Stimulated activated CD4-positive, alpha-beta T cell treated with anti-CD3 and anti-CD28 coated beads, Interleukin-1b, Interleukin-23, amount 100 ng/mL, for 1 hour (primary cell): ENCODE measurements around the gene CCBE1.

ENCODE experiments used
- DNase-seq, 2 donors: peaks; one replicate each; pipeline ENCODE4 v3.0.0-alpha.2; 2020; ENCODE audit warnings: low read depth in 2 of 2

The CCBE1 gene

DNA sequence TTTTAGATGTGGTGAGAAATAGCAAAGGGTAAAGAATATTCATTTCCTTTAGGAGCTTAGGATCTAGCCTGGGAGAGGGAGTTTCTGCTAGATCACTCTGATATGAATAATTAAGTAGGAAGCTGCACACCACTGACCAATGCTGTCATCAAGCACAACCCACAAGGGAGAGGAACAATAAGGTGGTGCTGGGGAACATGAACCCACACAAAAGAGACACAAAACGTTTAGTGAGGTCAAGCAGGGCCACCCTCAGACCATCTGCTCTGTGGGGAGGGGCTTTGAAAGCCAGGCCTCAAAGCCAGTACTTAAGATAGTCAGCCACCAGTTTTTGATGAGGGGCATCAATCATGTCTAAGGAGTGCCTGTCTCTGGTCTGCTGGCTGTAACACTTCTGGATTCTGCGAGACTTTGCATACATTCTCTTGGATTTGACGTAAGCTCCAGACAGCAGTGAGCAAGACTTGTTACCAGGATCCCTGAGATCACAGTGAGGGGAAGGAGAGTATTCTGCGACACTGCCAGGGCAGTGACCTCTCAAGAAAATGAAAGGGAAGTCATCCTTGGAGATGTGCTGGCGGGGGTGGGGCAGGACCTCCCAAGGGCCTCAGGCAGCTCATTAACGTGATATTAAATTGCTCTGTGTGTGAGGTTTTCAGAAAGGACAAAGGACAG lies 127.0 kb downstream of the CCBE1 start:
- DNase-seq: no peak

DNA sequence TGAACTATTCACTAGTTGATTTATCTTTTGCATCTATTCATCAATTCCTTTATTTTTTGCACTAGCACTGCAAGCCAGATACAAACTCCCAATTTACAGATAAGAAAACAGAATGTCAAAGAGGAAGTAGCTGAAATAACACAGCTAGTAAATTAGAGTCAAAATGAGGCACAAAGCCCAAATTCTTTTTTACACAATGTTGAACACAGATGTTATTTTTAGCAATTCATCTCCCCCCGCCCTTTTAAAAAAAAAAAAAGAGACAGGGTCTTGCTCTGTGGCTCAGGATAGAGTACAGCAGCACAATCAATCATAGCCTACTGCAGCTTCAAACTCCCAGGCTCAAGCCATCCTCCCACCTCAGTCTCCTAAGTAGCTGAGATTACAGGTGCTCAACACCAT lies 127.8 kb downstream of the CCBE1 start:
- no peak for DNase-seq

DNA sequence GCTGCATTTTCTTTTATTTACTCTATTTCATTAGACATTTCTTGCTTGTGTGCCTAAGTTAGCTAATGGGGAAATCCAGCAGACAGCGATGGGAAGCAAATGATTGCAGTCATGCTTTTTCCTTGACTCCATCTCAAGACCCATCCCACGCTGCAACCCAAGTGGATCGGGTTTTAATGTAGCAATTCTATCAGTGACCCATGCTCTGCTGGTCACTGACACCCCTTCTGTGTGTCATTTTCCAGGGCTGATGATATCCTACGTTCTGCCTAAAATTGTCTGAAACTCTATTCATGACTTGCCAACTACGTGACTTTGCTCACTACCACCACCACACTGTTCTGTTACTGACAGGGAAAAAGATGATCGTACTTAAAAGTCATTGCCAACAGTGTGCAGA lies 129.8 kb downstream of the CCBE1 start:
- DNase-seq: no peak

DNA sequence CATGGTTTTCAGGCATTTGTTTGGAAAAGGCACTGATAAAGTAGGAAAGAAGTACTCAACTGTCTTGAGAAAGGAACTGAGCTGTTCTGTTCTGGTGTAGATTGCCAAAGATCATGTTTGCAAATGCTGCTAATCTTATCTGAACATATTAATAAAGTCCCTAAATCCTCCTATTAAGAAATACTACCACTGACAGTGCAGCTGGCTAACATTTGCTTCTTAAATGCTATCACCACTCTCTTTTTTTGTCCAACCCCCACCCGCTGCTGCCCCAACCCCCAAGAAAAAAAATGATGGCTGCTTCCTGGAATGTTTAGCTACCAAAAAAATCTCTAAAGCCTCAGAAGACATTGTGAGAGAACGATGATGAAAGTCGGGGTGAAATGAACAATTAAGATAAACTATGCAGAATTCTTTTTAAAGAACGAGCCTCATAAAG lies 130.7 kb downstream of the CCBE1 start:
- no peak for DNase-seq

DNA sequence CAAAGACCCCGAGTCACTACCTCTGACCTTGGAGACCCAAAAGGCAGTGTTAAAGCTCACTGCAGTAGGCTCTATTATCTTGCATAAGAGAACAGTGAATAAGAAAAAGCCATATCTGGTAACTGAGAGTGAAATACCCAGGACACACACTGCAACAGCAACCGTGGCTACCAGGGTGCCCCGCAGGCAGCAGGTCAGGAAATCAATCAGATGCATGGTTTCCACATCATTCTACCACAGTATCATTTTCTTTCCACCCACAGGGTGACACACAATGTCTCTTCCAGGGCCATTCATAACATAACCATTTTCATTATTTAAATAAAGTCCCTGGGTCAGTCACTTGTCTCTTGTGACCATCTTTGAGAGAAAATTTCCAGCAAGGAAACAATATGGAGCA lies 131.3 kb downstream of the CCBE1 start:
- no peak for DNase-seq

DNA sequence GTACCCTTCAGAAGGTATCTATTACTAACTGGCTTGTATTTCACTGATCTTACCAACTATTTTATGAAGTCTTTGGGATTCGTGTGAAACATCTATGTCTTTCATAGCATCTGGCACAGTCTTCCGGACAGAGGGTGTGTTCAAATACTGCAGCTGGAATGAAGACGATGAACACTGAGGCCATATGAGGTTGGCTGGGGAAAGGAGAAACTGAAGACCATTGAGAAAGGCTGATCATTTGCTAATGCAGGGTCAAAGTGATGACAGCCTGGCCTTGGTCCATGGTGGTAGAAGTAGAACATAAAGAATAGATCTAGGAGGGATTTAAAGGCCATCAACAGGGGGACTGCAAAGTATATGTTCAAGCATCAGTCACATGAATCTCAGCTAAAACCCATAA lies 132.7 kb downstream of the CCBE1 start:
- DNase-seq: no peak

DNA sequence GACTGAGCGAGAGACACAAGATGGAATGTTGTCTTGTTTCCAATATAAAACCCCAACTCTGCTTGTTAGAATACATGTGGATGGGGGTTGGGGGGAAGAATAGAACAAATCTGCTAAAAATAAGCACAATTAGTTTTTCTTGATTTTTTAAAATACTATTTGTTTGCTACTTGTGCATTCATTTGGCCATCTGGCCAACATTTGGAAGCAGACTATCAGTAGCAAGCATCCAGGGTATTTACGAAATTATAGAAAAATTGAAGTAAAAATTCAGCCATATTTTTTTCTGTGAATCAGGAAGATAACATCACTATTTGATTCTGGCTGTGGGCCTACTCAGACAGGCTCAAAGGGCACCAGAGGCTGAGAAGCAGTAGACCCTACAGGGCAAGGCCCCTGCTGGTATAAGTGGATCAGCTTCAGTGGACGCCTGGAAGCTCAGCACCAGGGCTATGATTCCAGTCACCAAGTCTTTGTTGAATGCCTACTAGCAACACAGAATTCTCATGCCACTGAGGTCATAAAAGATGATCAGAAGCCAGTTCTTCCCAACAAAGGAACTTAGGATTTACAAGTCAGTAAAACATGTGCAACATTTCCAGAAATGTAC lies 133.9 kb downstream of the CCBE1 start:
- no peak for DNase-seq

DNA sequence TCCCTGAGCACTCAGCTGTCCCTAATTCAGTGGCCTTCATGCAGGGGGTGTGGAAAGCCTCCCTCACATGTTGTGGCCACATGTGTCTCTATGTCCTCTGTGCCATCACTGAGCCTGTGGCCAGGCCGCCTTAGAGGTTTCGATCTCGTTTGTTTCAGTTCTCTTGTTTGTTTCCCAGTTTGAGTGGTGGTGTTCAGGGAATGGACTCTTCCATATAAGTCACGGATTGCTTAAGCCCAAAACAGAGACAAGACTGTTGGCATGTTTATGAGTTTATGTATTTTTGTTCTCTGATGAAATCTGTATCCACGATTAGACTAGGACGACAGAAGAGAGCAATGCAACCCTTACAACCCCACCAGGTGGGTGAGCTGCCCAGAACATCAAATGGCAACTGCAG lies 134.5 kb downstream of the CCBE1 start:
- DNase-seq: no peak

DNA sequence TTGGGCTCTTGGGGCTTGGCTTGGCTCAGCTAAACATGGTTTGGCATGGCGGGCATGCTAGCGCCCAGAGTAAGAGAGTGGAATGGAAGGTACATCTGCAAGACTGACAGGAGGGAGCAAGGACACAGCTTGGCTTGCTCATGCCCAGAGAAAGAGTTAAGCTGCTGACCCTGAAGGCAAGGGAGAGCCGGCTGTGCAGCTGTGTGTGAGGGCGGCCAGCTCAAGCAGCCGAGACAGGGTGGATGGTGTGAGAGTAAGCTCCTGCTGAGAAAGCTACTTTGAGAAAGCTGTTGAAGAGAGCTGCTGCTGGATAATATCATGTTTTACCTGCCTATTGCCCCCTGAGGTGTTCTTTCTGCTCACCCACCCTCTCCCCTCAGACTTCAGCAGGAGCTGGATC lies 135.6 kb downstream of the CCBE1 start:
- DNase-seq: no peak

DNA sequence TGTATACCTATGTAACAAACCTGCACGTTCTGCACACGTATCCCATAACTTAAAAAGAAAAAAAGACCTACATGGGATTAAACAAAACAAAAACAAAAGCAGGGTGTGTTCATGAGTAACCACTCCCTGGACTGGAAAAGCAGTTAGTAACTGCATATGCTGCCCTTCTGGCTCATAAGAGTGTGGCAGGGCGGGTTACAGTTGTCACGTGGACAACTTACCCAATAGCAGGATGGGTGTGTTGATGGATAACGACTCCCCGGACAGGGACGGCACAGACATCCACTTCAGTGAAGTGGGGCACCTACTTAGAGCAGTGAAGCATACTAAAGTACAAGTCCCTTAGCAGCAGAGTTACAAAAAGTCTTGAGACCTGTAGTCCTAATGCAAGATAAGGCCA lies 136.7 kb downstream of the CCBE1 start:
- DNase-seq: no peak

DNA sequence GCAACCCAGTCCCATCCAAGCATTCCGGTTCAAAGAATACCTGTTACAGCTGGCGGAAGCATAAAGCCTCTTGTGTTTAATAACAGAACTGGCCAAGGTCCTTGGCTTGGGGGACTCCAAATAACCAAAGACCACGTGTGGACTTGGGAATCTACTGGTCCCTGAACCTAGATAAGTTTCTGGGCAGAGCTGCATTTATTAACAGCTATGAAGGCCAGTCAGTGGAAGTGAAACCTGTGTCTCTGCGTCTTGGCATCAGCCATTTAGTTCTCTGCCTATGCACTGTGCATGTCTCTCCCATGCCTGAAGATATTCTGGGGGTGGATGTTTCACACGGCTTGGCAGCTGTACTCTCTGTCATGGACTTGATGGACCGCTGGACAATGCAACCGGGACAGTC lies 137.7 kb downstream of the CCBE1 start:
- DNase-seq: no peak

DNA sequence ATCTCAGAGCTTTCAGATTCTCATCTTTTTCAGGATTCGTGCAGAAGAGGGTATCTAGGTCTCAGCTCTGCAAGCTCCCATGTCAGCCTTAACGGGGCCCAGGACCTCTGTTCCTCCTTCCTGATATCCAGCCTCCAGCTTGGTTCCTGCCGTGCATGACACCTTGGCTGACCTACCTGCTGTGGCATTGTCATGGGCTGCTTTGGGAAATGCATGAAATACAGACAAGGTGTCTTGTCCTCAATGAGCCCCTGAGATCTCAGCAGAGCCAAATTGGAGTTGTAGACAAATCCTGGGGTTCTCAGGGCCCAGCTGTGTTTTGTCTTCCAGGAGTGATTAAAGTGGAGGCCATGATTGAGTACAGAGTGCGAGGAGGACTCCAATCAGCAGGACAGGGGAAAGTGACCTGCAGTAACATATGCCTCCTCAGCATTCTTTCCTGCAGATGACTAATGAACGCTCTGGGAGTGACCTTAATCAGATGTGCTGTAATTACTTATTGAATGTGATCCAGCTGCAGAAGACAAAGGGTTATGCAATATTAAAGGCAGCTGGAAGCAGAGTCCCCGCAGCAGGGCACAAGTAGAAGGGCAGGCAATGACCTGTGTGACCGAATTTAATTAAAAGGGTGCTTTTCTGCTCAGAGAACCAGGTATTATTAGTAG lies 141.1 kb downstream of the CCBE1 start:
- no peak for DNase-seq

DNA sequence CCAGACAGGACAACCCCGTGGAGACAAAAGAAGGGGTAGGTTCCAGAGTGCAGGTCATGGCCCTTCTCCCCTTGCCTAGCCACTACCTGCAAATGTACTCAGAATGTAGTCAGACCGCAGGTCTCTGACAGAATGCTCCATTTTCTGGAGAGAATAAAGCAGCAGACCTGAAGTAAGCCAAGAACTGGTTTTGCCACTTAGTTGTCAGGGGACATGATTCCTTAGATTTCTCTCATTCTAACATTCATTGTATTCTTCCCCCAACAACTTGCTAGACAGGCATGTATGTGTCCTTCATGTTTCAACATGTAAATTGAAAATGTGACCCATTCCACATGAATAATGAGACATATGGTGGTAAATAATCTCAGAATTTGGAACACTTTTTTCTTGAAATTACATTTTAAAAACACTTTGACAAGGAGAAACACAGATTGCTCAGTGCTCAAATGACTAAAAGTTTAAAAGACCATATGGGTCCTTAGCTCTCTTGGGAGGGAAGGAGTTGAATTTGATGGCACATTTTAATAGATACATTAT lies 142.4 kb downstream of the CCBE1 start:
- no peak for DNase-seq

DNA sequence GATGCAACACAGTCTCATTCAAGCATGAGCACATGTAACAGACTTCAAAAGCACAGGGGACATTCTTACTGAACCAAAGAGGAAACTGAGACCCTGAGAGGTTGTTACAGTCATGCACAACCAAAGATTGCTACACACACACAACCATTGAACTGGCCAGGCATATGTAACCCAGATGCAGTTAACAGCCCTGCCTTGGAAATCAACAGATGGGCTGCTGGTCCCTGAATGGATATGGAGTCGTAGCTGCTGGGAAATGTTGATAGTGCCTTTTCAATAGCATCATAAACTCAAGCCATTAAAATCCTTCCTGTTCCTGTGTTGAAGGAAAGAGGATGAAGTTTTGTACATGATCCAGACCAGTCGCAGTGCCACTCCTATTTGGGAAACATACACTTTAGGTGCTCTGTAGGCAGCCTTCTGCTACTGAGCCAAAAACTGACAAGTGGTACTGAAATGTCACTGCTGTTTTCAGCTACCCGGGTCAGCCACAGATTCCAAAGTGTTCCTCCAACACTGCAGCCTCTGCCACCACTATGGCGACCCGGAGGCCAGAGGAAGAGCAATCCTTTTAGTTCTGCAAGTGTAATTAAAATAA lies 143.9 kb downstream of the CCBE1 start:
- no peak for DNase-seq

DNA sequence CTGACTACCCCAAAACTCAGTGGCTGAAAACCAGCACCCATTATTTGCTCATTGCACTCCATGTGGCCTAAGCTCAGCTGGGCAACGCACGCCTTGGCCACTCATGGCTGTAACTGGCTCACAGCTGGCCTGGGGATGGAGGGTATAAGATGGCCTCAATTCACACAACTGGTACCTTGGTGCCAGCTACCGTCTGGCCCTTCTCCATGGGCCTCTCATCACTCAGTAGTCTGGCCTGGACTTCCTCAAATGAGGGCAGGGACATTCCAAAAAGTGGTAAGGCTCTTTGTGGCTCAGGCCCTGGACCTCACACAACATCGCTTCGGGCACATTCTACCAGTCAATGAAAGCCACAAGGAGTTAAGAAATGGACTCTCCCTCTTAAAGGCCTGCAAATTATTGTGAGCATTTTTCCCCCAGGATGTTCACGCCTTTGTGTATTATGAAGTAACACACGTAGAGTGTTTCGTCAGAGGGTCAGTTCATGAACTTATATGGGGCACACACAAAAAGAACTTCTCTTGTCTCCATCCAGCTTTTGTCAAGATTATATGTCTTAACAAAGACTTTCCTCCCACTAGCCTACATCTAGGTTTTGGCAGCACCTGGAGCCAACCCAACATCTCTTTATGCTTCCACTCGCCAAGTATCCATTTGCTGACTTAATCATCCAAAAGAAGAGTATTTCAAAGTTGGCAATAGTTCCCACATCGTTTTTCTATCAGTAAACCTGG lies 145.2 kb downstream of the CCBE1 start:
- DNase-seq: no peak

DNA sequence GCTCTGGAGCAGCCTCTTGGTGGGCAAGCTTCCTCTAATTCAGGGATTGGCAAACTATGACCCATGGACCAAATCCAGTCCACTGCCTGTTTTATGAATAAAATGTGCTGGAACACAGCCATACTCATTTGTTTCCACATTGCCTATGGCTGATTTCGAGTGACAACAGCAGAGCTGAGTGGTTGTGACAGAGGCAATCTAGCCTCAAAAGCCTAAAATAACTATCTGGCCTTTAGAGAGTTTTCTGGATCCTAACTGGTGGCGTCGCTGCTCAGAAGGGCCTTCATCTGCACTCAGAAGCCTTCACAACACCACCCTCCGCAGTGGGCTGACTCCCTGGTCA lies 147.1 kb downstream of the CCBE1 start:
- no peak for DNase-seq

DNA sequence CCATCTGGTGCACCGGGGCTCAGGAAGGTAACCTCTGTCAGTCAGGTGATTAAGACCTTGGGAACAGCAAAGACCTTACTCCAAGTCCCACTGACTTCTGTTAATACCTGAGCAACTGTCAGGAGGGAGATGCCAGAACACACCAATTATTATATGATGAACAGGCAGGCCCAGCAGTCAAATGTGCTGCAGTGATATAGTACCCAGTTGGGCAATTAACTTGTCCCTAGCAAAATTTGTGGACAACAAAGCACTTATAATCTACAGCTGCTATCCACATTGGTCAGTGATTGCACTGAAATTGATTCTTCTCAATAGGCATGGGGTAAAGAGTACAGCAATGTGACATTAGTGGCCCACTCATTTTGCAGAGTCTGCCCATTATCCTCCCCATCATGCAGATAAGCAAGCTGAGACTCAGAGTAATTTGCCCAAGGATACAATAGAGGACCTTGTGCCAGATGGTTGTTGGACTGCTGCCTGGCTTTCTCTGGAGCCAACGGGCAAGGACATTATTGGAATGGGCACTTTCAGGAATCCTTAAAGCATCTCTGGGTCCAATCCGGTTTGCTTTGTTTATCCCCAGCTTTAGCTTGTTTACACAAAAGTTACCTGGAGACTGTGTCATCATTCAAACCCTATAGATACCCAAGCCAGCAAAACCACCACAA lies 147.6 kb downstream of the CCBE1 start:
- no peak for DNase-seq

DNA sequence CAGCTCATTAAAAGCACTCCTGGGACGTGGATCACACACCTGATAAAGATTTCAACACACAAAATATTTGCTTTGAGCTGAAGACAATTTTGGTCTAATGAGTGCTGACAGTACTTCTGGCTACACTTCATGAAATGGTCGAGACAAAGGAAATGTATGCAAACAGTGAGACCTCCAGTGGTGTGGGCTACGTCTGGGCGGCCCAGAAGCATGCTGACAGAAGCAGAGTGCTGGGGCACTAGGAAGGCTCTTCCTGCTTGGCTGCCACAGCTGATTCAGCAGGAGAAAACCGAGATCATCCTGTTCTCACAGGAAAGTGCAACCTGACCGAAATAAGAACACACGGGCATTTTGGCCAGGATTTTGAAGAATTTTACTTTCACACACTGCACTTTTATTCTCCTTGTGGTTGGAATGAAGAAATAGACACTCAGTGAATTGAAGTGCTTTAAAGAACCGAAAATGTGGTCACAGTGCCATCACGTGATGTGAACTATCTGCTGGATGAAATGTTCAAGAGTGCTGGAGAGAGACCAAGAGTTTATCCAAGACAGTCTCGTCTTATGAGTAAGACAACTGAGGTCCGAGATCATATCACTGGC lies 149.5 kb downstream of the CCBE1 start:
- no peak for DNase-seq

DNA sequence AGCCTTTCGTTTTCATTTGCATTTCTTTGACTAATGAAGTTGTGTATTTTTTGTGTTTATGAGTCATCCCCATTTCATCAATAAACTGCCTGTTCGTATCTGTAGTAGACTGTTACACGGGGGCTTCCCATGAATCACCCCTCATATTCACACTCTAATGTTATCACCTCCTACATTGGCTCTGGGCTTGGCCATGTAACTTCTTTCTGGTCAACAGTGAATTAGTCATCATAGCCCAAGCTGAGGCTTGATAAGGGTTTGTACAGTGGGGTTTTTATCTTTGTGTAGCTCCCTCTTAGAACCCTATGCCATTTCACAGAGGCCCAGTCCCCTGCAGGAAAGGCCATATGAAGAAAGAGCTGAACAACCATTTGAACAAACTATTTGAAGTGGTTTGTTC lies 151.0 kb downstream of the CCBE1 start:
- DNase-seq: no peak

DNA sequence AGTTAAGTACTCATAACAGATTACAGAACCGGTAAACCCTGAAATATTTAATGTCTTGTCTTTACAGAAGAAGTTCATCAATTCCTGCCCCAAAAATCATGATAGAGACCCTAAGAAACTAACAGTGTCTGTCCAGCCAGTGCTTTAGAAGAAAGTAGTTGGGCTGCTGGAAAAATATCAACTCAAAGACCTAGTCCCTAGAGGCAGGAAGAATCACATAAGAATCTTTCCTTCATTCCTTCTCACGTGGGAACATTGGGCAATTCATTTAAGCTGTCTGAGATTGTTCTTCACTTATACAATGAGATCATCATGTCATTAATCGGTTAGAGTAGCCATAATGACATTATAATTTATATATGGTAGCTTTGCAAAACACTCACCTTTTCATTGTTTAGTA lies 156.4 kb downstream of the CCBE1 start:
- no peak for DNase-seq

DNA sequence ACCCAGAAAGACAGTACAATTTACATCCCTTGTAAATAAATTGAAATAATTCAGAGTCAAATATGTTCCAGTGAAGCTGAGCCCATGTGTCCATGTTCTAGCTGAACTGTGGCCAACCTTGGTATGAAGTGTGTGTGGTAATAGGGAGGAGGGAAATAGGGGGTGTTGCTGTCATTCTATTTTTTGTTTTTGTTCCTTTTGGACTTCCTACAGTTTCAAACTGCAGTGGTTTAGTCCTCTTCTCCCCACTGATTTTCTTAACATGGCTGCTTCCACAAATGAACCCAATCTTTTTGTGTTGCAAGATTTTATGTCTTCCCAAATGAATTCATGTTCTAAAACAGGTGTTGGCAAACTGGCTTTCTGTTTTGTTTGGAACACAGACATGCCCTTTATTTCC lies 156.9 kb downstream of the CCBE1 start:
- no peak for DNase-seq
